Calu3 (cell line): ENCODE measurements around the gene PDE10A. TPM values are rescaled to one million over a fixed set of nuclear protein-coding genes. Genes with fewer than 3 reads are reported as not detected.

ENCODE experiments used
- BruUV-seq: library from RNA; stranded (reverse); fragments of 400-500 nt; replicated peaks from 2 replicates; lab custom pipeline; 2021; lab: Mats Ljungman, UMichigan
- CTCF ChIA-PET: fragments of 300-600 bp; sonication (Branson Sonifier 250); formaldehyde crosslinking; loops from one replicate; lab custom pipeline; 2022; ENCODE audit warnings: antibody characterized with exemption; lab: Charles Lee
- DNase-seq: peaks from one replicate; pipeline ENCODE4 v3.0.0; 2022
- H3K27ac Mint-ChIP-seq: one replicate; pipeline ENCODE4 v1.8.0; 2022; ENCODE audit warnings: mixed read lengths; ENCODE audit not compliant: unreplicated experiment
- H3K27me3 Mint-ChIP-seq: one replicate; pipeline ENCODE4 v1.8.0; 2022; ENCODE audit warnings: mixed read lengths; ENCODE audit not compliant: unreplicated experiment
- H3K36me3 Mint-ChIP-seq: one replicate; pipeline ENCODE4 v1.8.0; 2022; ENCODE audit warnings: mild to moderate bottlenecking, moderate library complexity, mixed read lengths; ENCODE audit not compliant: insufficient read depth, unreplicated experiment
- H3K4me1 Mint-ChIP-seq: one replicate; pipeline ENCODE4 v1.8.0; 2022; ENCODE audit warnings: mild to moderate bottlenecking, low read depth, mixed read lengths; ENCODE audit not compliant: unreplicated experiment
- H3K4me3 Mint-ChIP-seq: one replicate; pipeline ENCODE4 v1.8.0; 2022; ENCODE audit warnings: mild to moderate bottlenecking, low read depth, moderate library complexity, mixed read lengths; ENCODE audit not compliant: unreplicated experiment
- H3K9me3 Mint-ChIP-seq: one replicate; pipeline ENCODE4 v1.8.0; 2022; ENCODE audit warnings: low read depth, mixed read lengths; ENCODE audit not compliant: unreplicated experiment
- intact Hi-C: fragments of 100-400 bp; cut with micrococcal nuclease; formaldehyde crosslinking; loops from one replicate; pipeline ENCODE4 v1.10.0; 2022; ENCODE audit not compliant: unreplicated experiment
- total RNA-seq: library from RNA; stranded (reverse); gene quantifications from 2 replicates; pipeline ENCODE4 v1.2.3, GENCODE V29; 2022
- TF ChIP-seq, protein P1 (sequence below): fragments of 200-600 bp; IDR thresholded peaks from one replicate; pipeline ENCODE4 v1.8.0; 2022; ENCODE audit warnings: antibody characterized with exemption; ENCODE audit not compliant: unreplicated experiment

Gene PDE10A
- total RNA-seq, 1 experiment from 2014 or later, result 22.5 TPM

DNA sequence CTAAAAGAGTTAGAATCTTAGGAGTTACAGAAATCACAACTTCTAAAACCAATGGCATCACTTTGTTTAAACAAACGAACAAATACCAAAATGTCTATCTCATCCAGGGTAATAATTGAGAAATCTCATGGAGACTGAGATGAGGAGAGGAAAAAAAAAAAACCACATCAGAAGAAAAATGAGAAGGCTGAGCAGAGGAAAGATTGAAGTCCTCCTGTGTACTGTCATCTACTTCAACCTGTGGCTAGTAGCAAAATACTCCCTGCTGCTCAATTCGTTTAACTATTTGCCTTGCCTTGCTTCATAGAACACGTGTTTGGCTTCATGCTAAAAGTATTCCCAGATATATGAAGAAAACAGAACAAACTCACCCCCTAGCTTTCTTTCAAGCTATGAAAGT is 143.7 kb downstream of the PDE10A start:
- TF ChIP-seq, protein P1, sequence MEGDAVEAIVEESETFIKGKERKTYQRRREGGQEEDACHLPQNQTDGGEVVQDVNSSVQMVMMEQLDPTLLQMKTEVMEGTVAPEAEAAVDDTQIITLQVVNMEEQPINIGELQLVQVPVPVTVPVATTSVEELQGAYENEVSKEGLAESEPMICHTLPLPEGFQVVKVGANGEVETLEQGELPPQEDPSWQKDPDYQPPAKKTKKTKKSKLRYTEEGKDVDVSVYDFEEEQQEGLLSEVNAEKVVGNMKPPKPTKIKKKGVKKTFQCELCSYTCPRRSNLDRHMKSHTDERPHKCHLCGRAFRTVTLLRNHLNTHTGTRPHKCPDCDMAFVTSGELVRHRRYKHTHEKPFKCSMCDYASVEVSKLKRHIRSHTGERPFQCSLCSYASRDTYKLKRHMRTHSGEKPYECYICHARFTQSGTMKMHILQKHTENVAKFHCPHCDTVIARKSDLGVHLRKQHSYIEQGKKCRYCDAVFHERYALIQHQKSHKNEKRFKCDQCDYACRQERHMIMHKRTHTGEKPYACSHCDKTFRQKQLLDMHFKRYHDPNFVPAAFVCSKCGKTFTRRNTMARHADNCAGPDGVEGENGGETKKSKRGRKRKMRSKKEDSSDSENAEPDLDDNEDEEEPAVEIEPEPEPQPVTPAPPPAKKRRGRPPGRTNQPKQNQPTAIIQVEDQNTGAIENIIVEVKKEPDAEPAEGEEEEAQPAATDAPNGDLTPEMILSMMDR, result no peak
- H3K27ac Mint-ChIP-seq, result no peak overlapping the region
- H3K9me3 Mint-ChIP-seq, result no peaks in the 10 kb centered on the region
- BruUV-seq, result no TSS peak
- CTCF ChIA-PET, result interaction anchor here (0.7 kb wide), 1 partner anchor 577 kb away, joined by 3 read pairs; no protein-coding TSS in a partner anchor
- no peak for DNase-seq
- H3K4me3 Mint-ChIP-seq, result no peak overlapping the region
- H3K36me3 Mint-ChIP-seq, result peaks cover 5% of the 10 kb centered on the region
- peaks cover 19% of the 10 kb centered on the region for H3K4me1 Mint-ChIP-seq
- H3K27me3 Mint-ChIP-seq, result no peaks in the 10 kb centered on the region
- intact Hi-C loops, result no loop called here

DNA sequence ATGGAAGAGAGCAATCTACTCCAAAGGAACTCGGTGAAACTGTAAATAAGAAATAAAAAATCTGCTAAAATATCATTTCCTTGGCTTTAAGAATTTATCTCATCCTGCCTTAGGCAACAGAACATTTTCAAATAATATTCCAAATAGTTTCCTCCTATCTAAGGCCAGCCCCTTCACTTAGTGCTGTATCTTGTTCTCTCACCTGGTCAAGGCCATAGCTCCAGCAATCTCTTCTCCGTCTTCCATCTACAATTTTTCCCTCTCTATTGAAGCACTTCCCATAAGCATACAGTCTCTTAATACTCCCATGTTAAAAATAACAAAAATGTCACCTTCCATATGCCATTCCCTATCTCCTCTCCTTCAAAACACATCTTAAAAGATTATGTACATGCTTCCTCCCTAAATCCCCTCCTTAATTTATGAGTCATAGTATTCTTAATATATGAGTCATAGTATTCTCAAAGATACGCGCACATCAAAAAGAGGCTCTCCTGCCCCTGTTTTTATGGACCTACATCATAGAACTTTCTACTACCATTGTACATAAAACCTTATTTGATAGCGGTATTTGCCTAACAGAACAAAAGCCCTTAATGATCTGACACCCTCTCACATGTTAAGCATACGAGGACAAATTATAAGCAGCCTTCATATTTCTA is 146.9 kb downstream of the PDE10A start:
- Mint-ChIP-seq H3K4me3 (no peak overlapping the region), H3K9me3 (no peaks in the 10 kb centered on the region), H3K27me3 (no peaks in the 10 kb centered on the region), H3K27ac (peak overlapping the region; percentile 52), H3K4me1 (peaks cover 19% of the 10 kb centered on the region), H3K36me3 (peaks cover 5% of the 10 kb centered on the region)
- BruUV-seq, result TSS peak; percentile 29
- no peak for DNase-seq
- CTCF ChIA-PET, result no interaction called here
- TF ChIP-seq, protein P1, result no peak
- intact Hi-C loops, result no loop called here

DNA sequence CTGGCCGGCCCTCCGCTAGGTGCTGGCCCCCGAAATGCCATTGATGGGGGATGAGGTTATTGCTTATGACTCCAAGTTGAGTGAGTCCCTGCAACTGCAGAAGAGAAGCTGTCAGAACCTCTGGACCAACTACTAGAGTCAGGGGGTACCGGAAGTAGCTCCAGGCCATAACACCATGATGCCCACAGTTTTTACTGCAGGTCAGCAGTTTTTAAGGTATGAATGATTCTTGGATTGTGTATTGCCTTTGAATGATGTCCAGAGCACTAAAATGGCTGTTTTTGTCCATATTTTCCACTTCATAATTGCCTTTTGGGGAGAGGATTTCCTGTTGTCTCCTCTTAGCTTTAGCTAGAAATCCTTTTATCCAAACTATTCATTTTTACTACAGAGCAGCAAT is 148.4 kb downstream of the PDE10A start:
- peaks cover 19% of the 10 kb centered on the region for H3K4me1 Mint-ChIP-seq
- CTCF ChIA-PET, result no interaction called here
- peaks cover 5% of the 10 kb centered on the region for H3K36me3 Mint-ChIP-seq
- H3K27ac Mint-ChIP-seq, result no peak overlapping the region
- H3K9me3 Mint-ChIP-seq, result peaks cover 4% of the 10 kb centered on the region
- intact Hi-C loops, result no loop called here
- no peak overlapping the region for H3K4me3 Mint-ChIP-seq
- no peaks in the 10 kb centered on the region for H3K27me3 Mint-ChIP-seq
- DNase-seq, result no peak
- no TSS peak for BruUV-seq
- TF ChIP-seq, protein P1, result no peak

DNA sequence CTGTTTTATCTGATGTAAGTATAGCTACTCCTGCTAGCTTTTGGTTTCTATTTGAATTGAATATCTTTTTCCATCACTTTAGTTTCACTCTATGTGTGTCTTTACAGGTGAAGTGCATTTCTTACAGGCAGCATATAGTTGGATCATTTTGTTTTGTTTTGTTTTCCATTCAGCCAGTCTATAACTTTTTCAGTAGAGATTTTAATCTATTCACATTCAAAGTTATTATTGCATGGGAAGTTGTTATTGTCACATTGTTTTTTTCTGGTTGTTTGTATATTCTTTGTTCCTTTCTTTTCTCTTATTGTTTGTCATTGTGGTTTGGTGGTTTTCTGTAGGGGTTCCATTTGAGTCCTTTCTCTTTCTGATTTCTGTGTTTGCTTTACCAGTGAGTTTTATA is 151.2 kb downstream of the PDE10A start:
- BruUV-seq, result no TSS peak
- TF ChIP-seq, protein P1, result no peak
- intact Hi-C loops, result no loop called here
- H3K27ac Mint-ChIP-seq, result no peak overlapping the region
- H3K27me3 Mint-ChIP-seq, result no peaks in the 10 kb centered on the region
- CTCF ChIA-PET, result no interaction called here
- H3K9me3 Mint-ChIP-seq, result peaks cover 4% of the 10 kb centered on the region
- DNase-seq, result no peak
- peaks cover 10% of the 10 kb centered on the region for H3K4me1 Mint-ChIP-seq
- H3K4me3 Mint-ChIP-seq, result no peak overlapping the region
- H3K36me3 Mint-ChIP-seq, result peaks cover 5% of the 10 kb centered on the region
